Panc1 (cell line): ENCODE results near the gene ATP10A. TPM values are rescaled to one million over a fixed set of nuclear protein-coding genes. Genes with fewer than 3 reads are reported as not detected.

Source experiments
- ATAC-seq: fragments of 200-7000 bp; cut with Tn5 transposase; 2 replicates; pipeline ENCODE4 v1.9.1; 2020; ENCODE audit warnings: mild to moderate bottlenecking, moderate library complexity
- BruUV-seq: library from RNA; stranded (reverse); fragments of 400-500 nt; replicated peaks from 2 replicates; lab custom pipeline; 2021; lab: Mats Ljungman, UMichigan
- CTCF ChIA-PET: fragments of 300-600 bp; sonication (Branson Sonifier 250); formaldehyde crosslinking; loops from one replicate; lab custom pipeline; 2022; ENCODE audit warnings: antibody characterized with exemption; lab: Charles Lee
- POLR2A ChIA-PET: fragments of 300-600 bp; sonication (Branson Sonifier 250); formaldehyde crosslinking; loops from one replicate; lab custom pipeline; 2022; ENCODE audit warnings: antibody characterized with exemption; lab: Charles Lee
- DNase-seq: peaks from one replicate; pipeline ENCODE4 v3.0.0-alpha.2; 2010; ENCODE audit warnings: low read depth, low spot score
- H3K27ac ChIP-seq: 2 replicates; pipeline ENCODE4 v1.5.1; 2011; ENCODE audit warnings: mild to moderate bottlenecking, low read length, inconsistent platforms
- H3K27me3 ChIP-seq: fragments of 200-500 bp; sonication (Bioruptor generic); 2 replicates; pipeline ENCODE4 v1.6.0; 2014; ENCODE audit warnings: low read length, inconsistent platforms; ENCODE audit not compliant: control insufficient read depth, insufficient read depth
- H3K36me3 ChIP-seq: fragments of 200-500 bp; sonication (Bioruptor generic); 2 replicates; pipeline ENCODE4 v1.5.1; 2014; ENCODE audit warnings: inconsistent platforms, mild to moderate bottlenecking, low read length, moderate library complexity; ENCODE audit not compliant: control insufficient read depth, insufficient read depth
- H3K4me1 ChIP-seq: 2 replicates; pipeline ENCODE4 v1.5.1; 2011; ENCODE audit warnings: inconsistent platforms, mild to moderate bottlenecking, low read length, moderate library complexity; ENCODE audit not compliant: control insufficient read depth, insufficient read depth
- H3K4me3 ChIP-seq, 2 experiments: 2 replicates each; pipeline ENCODE4 v1.5.1; 2011 to 2012; ENCODE audit warnings: low read depth in 2 of 2, low read length in 2 of 2, mild to moderate bottlenecking in 2 of 2, inconsistent platforms in 1 of 2, moderate library complexity in 1 of 2
- H3K9me3 ChIP-seq: fragments of 200-500 bp; sonication (Bioruptor generic); 2 replicates; pipeline ENCODE4 v1.5.1; 2014; ENCODE audit warnings: low read depth, mild to moderate bottlenecking, inconsistent platforms, low read length, moderate library complexity; ENCODE audit not compliant: control insufficient read depth, insufficient read depth
- CTCF ChIP-seq: fragments of 450-650 bp; IDR thresholded peaks from 2 replicates; pipeline ENCODE4 v1.5.1; 2017; ENCODE audit warnings: mild to moderate bottlenecking
- POLR2AphosphoS5 ChIP-seq: IDR thresholded peaks from 2 replicates; pipeline ENCODE4 v1.6.1; 2012; ENCODE audit warnings: mild to moderate bottlenecking, low read depth, low read length, moderate library complexity
- REST ChIP-seq, 2 experiments: IDR thresholded peaks; 2 replicates each; pipeline ENCODE4 v1.6.1; 2011 to 2012; ENCODE audit warnings: low read depth in 2 of 2, control low read depth in 1 of 2, low read length in 1 of 2, mild to moderate bottlenecking in 1 of 2, moderate library complexity in 1 of 2; ENCODE audit not compliant: insufficient read depth in 1 of 2
- SIN3A ChIP-seq: IDR thresholded peaks from 2 replicates; pipeline ENCODE4 v1.6.1; 2012; ENCODE audit warnings: low read depth, mild to moderate bottlenecking, low read length, moderate library complexity, borderline replicate concordance; ENCODE audit not compliant: insufficient read depth
- TCF7L2 ChIP-seq: IDR thresholded peaks from 2 replicates; pipeline ENCODE4 v1.6.1; 2011; ENCODE audit warnings: mild to moderate bottlenecking, low read depth, low read length, inconsistent platforms
- in situ Hi-C: cut with HindIII; loops from 2 replicates; pipeline ENCODE4 v1.10.0; 2016; ENCODE audit warnings: low sequenced_read_pairs, low pct_unique_long_range_greater_than_20kb
- intact Hi-C: fragments of 100-400 bp; cut with micrococcal nuclease; formaldehyde crosslinking; loops from one replicate; pipeline ENCODE4 v1.10.0; 2022; ENCODE audit not compliant: unreplicated experiment
- total RNA-seq: library from RNA; stranded (reverse); gene quantifications from one replicate; pipeline ENCODE4 v1.2.1, GENCODE V29; 2021; ENCODE audit not compliant: unreplicated experiment

The ATP10A gene
- total RNA-seq, 1 experiment from 2014 or later, result 0.31 TPM

GRCh38 chr15:25731411-25731810, 131.7 kb downstream of the ATP10A start:
- TF ChIP-seq SIN3A (no peak), TCF7L2 (no peak), CTCF (no peak), POLR2AphosphoS5 (no peak)
- no TSS peak for BruUV-seq
- no peak overlapping the region for H3K27ac ChIP-seq
- no peaks in the 10 kb centered on the region for H3K4me1 ChIP-seq
- no peaks in the 10 kb centered on the region for H3K9me3 ChIP-seq
- no peak overlapping the region for H3K4me3 ChIP-seq
- H3K36me3 ChIP-seq, result no peaks in the 10 kb centered on the region
- DNase-seq (no peak), ATAC-seq (no peak)
- intact Hi-C loops, result no loop called here
- in situ Hi-C loops, result no loop called here
- H3K27me3 ChIP-seq, result no peaks in the 10 kb centered on the region
- ChIA-PET CTCF (no interaction called here), POLR2A (no interaction called here)

- Histone ChIP-seq H3K27me3 (no peaks in the 10 kb centered on the region), H3K4me1 (no peaks in the 10 kb centered on the region), H3K4me3 (no peak overlapping the region), H3K36me3 (no peaks in the 10 kb centered on the region), H3K9me3 (no peaks in the 10 kb centered on the region), H3K27ac (no peak overlapping the region)
- BruUV-seq, result no TSS peak
- DNase-seq, result no peak
- intact Hi-C loops, result no loop called here
- in situ Hi-C loops, result no loop called here
- TF ChIP-seq POLR2AphosphoS5 (no peak), CTCF (no peak), SIN3A (no peak), TCF7L2 (no peak), REST (IDR thresholded peaks at IDR 0.05; ENCODE audit: insufficient read depth in 1 of 2, low read depth in 2 of 2, low read length in 1 of 2) (no peak)
- CTCF ChIA-PET, result no interaction called here
- POLR2A ChIA-PET, result no interaction called here
- no peak for ATAC-seq
Observed at GRCh38 chr15:25730918-25731317, 132.2 kb downstream of the ATP10A start.
